Kidney (tissue), 14 donors: ENCODE data around the gene SLC39A11. TPM values are rescaled to one million over a fixed set of nuclear protein-coding genes. Genes with fewer than 3 reads are reported as not detected.
"Not testable (repeated sequence)": the region's sequence is repeated elsewhere in the genome, so short reads cannot be mapped to it uniquely, and the experiment has no call there.

Experiments
- DNase-seq, 5 donors: peaks; one replicate each; pipeline ENCODE4 v3.0.0-alpha.2; 2013 to 2020
- FAIRE-seq: peaks from 2 replicates; lab custom pipeline; 2012; peaks lifted over from hg19 to GRCh38; lab: Jason Lieb, UNC
- H3K27ac ChIP-seq, 2 donors: one replicate each; pipeline ENCODE4 v1.7.0; 2013; ENCODE audit warnings: low read depth in 2 of 2, low read length in 2 of 2, inconsistent platforms in 1 of 2
- H3K27me3 ChIP-seq: one replicate; pipeline ENCODE4 v1.7.1; 2013; ENCODE audit warnings: low read length, inconsistent platforms; ENCODE audit not compliant: control insufficient read depth, insufficient read depth
- H3K36me3 ChIP-seq, 3 donors: one replicate each; pipeline versions ENCODE4 v1.7.0 to v1.7.1; 2013; ENCODE audit warnings: low read length in 3 of 3, control low read depth in 1 of 3, inconsistent platforms in 1 of 3; ENCODE audit not compliant: insufficient read depth in 3 of 3, control insufficient read depth in 2 of 3
- H3K4me1 ChIP-seq, 3 donors: one replicate each; pipeline versions ENCODE4 v1.7.0 to v1.7.1; 2013; ENCODE audit warnings: low read length in 3 of 3, inconsistent platforms in 1 of 3, low read depth in 1 of 3; ENCODE audit not compliant: control insufficient read depth in 2 of 3, insufficient read depth in 2 of 3
- H3K4me3 ChIP-seq, 3 donors: one replicate each; pipeline versions ENCODE4 v1.7.0 to v1.8.1; 2013; ENCODE audit warnings: low read length in 3 of 3, control low read depth in 1 of 3, inconsistent platforms in 1 of 3
- H3K9ac ChIP-seq, 3 donors: one replicate each; pipeline versions ENCODE4 v1.7.0 to v1.7.1; 2013; ENCODE audit warnings: low read length in 3 of 3, control low read depth in 1 of 3, inconsistent platforms in 1 of 3
- H3K9me3 ChIP-seq, 3 donors: one replicate each; pipeline versions ENCODE4 v1.7.0 to v1.7.1; 2013; ENCODE audit warnings: low read length in 3 of 3, control low read depth in 1 of 3, inconsistent platforms in 1 of 3; ENCODE audit not compliant: control insufficient read depth in 2 of 3, insufficient read depth in 1 of 3
- CTCF ChIP-seq: IDR thresholded peaks from 3 replicates; pipeline ENCODE4 v1.5.1; 2012; ENCODE audit warnings: mild to moderate bottlenecking, moderate library complexity, borderline replicate concordance; ENCODE audit not compliant: insufficient read depth; ENCODE audit errors: extremely low read depth
- intact Hi-C: fragments of 100-400 bp; cut with DNase I; formaldehyde crosslinking; loops from one replicate; pipeline ENCODE4 v1.11.1; 2022
- polyA plus RNA-seq: library from polyadenylated mRNA; stranded (reverse); fragments of 350-450 nt; fragmentation: Illumina TruSeq; extraction: RNeasy Lipid Tissue Mini Kit (QIAGEN cat#74804); gene quantifications from one replicate; pipeline ENCODE4 v1.2.3, GENCODE V29; 2014; ENCODE audit warnings: low read depth, low replicate concordance; ENCODE audit not compliant: insufficient read depth
- total RNA-seq: library from RNA; stranded (reverse); fragmentation: NEBNext Ultra II Directional; extraction: Animal tissue kit (Norgen Biotek cat#: 25700); gene quantifications from one replicate; pipeline ENCODE4 v1.2.1, GENCODE V29; 2021
- donor health status: control.
- donor health status: control.
- donor health status: control.
- donor health status: control.
- donor health status: control.
- donor health status: DM: yes; HTN: yes; CAD: no.
- donor health status: Normal renal cell carcinoma (clear cell type).

The SLC39A11 gene
- total and polyA plus RNA-seq, 2 donors from 2014 or later: 19.7 to 37.2 TPM

GRCh38 chr17:72898725-72899124, 193.8 kb downstream of the SLC39A11 start:
- Histone ChIP-seq H3K36me3 (no peaks in the 10 kb centered on the region), H3K9me3 (no peaks in the 10 kb centered on the region), H3K4me3 (no peak overlapping the region), H3K9ac (no peak overlapping the region), H3K27ac (no peak overlapping the region), H3K27me3 (no peaks in the 10 kb centered on the region), H3K4me1 (no peaks in the 10 kb centered on the region)
- intact Hi-C loops: no loop called here
- TF ChIP-seq CTCF: no peak
- FAIRE-seq: no peak
- DNase-seq: no peak

- DNase-seq, H3K27me3 ChIP-seq, intact Hi-C loops, H3K9me3 ChIP-seq, H3K4me1 ChIP-seq, H3K36me3 ChIP-seq, H3K4me3 ChIP-seq, H3K27ac ChIP-seq, H3K9ac ChIP-seq, FAIRE-seq: not testable (repeated sequence)
Measured at GRCh38 chr17:72896288-72896687, 196.2 kb downstream of the SLC39A11 start.

GRCh38 chr17:72891627-72892026, 200.9 kb downstream of the SLC39A11 start:
- no peak for TF ChIP-seq CTCF
- intact Hi-C loops: no loop called here
- H3K36me3 ChIP-seq: no peaks in the 10 kb centered on the region

GRCh38 chr17:72890711-72891110, 201.8 kb downstream of the SLC39A11 start:
- no peak for TF ChIP-seq CTCF
- no peak for DNase-seq
- H3K9ac ChIP-seq: no peak overlapping the region
- H3K9me3 ChIP-seq: no peaks in the 10 kb centered on the region
- H3K4me1 ChIP-seq: no peaks in the 10 kb centered on the region
- intact Hi-C loops: no loop called here
- no peak overlapping the region for H3K27ac ChIP-seq
- H3K36me3 ChIP-seq: no peaks in the 10 kb centered on the region
- no peak overlapping the region for H3K4me3 ChIP-seq
- no peaks in the 10 kb centered on the region for H3K27me3 ChIP-seq
- FAIRE-seq: no peak

More at GRCh38 chr17:72891627-72892026, 200.9 kb downstream of the SLC39A11 start:
- Histone ChIP-seq H3K9me3 (no peaks in the 10 kb centered on the region), H3K27me3 (no peaks in the 10 kb centered on the region), H3K4me3 (no peak overlapping the region), H3K9ac (no peak overlapping the region), H3K27ac (no peak overlapping the region), H3K4me1 (no peaks in the 10 kb centered on the region)
- DNase-seq (no peak), FAIRE-seq (no peak)
